Fibroblast of pulmonary artery (primary cell): ENCODE measurements around the gene DCDC2.
A peak's percentile ranks its signal among the peaks of the same experiment; 100 is the strongest.
"Not testable (repeated sequence)": the region's sequence is repeated elsewhere in the genome, so short reads cannot be mapped to it uniquely, and the experiment has no call there.

ENCODE experiments used
- DNase-seq: peaks from one replicate; pipeline ENCODE4 v3.0.0-alpha.2; 2010; ENCODE audit warnings: low read depth
- H3K4me3 ChIP-seq: replicated peaks from 2 replicates; pipeline ENCODE4 v1.5.1; 2011; ENCODE audit warnings: low read depth, mild to moderate bottlenecking, control low read depth, low read length, moderate library complexity
- CTCF ChIP-seq: IDR thresholded peaks from 2 replicates; pipeline ENCODE4 v1.5.1; 2011; ENCODE audit warnings: mild to moderate bottlenecking, control low read depth, low read length, inconsistent platforms; ENCODE audit errors: missing control alignments

DCDC2 gene

DNA sequence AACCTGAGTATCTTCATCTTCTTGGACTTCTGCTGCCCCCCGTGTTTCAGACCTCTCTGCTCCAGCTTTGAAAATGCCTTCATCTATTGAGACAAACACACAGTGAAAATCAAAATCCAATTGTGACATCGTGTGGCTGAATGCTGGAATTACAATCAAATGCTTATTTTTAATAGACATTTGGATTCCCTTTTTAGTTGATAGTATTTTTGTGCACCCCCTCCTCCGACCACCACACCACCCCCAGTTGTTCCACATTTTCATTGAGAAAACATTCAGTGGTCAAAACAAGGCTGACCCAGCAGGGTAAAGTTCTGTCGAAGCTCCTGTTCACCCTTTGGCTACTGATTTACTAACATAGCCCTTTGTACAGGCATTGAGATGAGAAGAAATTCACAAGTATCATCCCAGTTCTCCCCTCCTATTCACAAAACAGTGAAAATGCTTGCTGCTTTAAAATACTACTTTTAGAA lies 152.8 kb downstream of the DCDC2 start:
- no peak overlapping the region for H3K4me3 ChIP-seq
- peak; percentile 62 for DNase-seq
- peak; percentile 53 for TF ChIP-seq CTCF

GRCh38 chr6:24204113-24204512 lies 153.7 kb downstream of the DCDC2 start:
- not testable (repeated sequence) for H3K4me3 ChIP-seq, DNase-seq

- no peak for DNase-seq
- TF ChIP-seq CTCF = no peak
- no peak overlapping the region for H3K4me3 ChIP-seq
Measured at GRCh38 chr6:24197892-24198291, 160.0 kb downstream of the DCDC2 start.

DNA sequence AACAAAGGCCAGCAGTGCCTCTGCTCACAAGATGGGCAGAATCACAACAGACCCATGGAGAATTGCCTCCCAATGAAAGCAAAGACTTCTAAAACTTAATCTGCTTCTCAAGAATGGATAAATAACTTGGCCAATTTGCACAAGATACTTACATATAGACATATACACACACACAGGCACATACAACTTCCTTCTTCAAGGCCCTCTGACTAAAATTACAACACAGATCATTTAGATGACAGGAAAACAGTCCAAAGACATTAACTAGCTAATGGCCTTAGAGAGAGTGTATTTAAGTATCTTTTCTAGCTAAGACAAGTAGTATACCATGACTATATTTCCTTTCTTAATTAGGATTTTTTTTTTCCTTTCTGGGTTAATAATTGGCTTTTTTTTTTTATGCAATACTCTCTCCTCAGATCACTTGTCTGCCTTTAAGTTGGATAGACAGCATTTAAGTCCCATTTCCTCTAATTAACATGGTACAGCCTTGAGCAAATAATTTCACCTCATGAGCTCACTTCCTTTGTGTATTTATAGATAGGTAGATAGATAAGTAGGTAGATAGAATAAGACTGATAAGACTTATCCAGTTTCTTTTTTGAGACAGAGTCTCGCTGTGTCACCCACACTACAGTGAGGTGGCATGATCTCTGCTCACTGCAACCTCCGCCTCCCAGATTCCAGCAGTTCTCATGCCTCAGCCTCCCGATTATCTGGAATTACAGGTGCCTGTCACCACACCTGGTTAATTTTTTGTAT lies 161.8 kb downstream of the DCDC2 start:
- DNase-seq = no peak
- no peak overlapping the region for H3K4me3 ChIP-seq
- TF ChIP-seq CTCF = no peak

DNA sequence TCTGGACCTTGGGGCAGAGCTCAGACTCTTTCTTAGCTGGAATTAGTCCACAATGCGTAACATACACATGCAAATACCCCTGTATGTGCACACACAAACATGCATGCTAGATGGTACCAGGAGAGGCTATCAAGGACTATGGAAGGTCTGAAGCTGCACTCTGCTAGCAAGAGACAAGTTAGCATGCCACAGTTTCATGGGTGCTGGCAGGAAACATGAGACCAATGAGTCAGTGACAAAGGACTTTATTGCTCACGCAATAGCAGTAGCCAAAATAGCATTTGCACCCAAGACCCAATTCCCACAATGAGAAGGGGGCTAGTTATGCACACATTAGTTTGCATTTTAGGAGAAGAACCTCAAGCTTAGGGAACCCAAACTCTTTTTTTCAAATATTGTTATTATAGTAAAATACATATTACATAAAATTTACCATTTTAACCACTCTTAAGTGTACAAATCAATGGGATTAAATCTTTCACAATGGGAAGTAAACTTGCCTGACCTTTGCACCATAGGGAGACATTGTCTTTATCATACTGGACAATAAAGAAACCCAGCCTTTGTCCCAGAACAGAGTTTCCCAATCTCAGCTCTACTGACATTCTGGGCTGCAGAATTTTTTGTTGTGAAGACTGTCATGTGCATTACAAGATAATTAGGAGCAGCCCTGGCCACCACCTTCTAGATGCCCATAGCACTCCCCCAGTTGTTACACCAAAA lies 162.7 kb downstream of the DCDC2 start:
- TF ChIP-seq CTCF = no peak
- no peak for DNase-seq
- H3K4me3 ChIP-seq = no peak overlapping the region

GRCh38 chr6:24193364-24193763 lies 164.5 kb downstream of the DCDC2 start:
- no peak for DNase-seq
- no peak overlapping the region for H3K4me3 ChIP-seq
- no peak for TF ChIP-seq CTCF

DNA sequence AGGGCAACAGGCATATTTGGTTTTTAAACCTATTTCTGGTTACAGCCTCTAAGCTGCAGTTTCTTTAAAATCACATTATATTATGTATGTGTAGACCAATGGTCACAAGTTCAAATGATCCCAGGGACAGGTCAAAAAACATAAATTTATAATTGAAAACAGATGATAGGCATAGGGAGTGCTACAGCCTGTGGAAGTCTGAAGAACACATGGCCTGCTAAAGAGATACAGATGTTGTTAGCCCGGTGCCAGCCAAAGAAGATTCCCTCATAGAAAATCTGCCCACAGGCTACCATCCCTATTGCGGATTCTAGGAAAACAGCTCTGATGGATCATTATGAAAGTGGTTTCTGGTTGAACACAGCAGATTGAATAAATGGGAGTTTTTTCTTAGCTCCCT lies 166.5 kb downstream of the DCDC2 start:
- no peak overlapping the region for H3K4me3 ChIP-seq
- no peak for DNase-seq
- TF ChIP-seq CTCF = no peak
